Liver (tissue), 3 donors: Measurements from ENCODE around the gene TWIST2.

Experiments
- EGR1 ChIP-seq, 2 donors: IDR thresholded peaks; 2 replicates each; pipeline ENCODE4 v1.6.1; 2016 to 2018; ENCODE audit warnings: antibody characterized with exemption in 2 of 2, low read depth in 2 of 2
- GABPA ChIP-seq, 2 donors: IDR thresholded peaks in 1 of 2; conservative IDR thresholded peaks in 1 of 2; 2 replicates each; pipeline ENCODE4 v1.6.1; 2016; ENCODE audit warnings: antibody characterized with exemption in 2 of 2, mild to moderate bottlenecking in 1 of 2, moderate library complexity in 1 of 2
- HNF4G ChIP-seq: IDR thresholded peaks from 2 replicates; pipeline ENCODE4 v1.6.1; 2016; ENCODE audit warnings: antibody characterized with exemption
- MAX ChIP-seq: IDR thresholded peaks from 2 replicates; pipeline ENCODE4 v1.6.1; 2016; ENCODE audit warnings: antibody characterized with exemption
- RAD21 ChIP-seq, 2 donors: IDR thresholded peaks; 2 replicates each; pipeline ENCODE4 v1.6.1; 2016; ENCODE audit warnings: antibody characterized with exemption in 2 of 2, mild to moderate bottlenecking in 2 of 2
- REST ChIP-seq: IDR thresholded peaks from 2 replicates; pipeline ENCODE4 v1.6.1; 2016; ENCODE audit warnings: antibody characterized with exemption, mild to moderate bottlenecking
- RXRA ChIP-seq, 2 donors: IDR thresholded peaks; 2 replicates each; pipeline ENCODE4 v1.6.1; 2017 to 2018; ENCODE audit warnings: antibody characterized with exemption in 2 of 2, mild to moderate bottlenecking in 1 of 2
- YY1 ChIP-seq: IDR thresholded peaks from 2 replicates; pipeline ENCODE4 v1.6.1; 2016; ENCODE audit warnings: antibody characterized with exemption, mild to moderate bottlenecking
- ZBTB33 ChIP-seq: IDR thresholded peaks from 2 replicates; pipeline ENCODE4 v1.6.1; 2016; ENCODE audit warnings: antibody characterized with exemption
- TF ChIP-seq, protein P1 (sequence below): fragments of 150-350 bp; IDR thresholded peaks from 2 replicates; pipeline ENCODE4 v1.5.1; 2017; ENCODE audit warnings: improper control_type of control experiment, low read depth, low read length; ENCODE audit not compliant: missing input control
- donor health status: healthy.
- donor health status: healthy.

GRCh38 chr2:238811293-238811692 is 36.6 kb upstream of the TWIST2 start:
- TF ChIP-seq RXRA (IDR thresholded peaks at IDR 0.05) (no peak), ZBTB33 (no peak), EGR1 (IDR thresholded peaks at IDR 0.05; ENCODE audit: low read depth in 2 of 2) (no peak), HNF4G (no peak), RAD21 (IDR thresholded peaks at IDR 0.05) (no peak), REST (no peak), YY1 (no peak), GABPA (IDR thresholded peaks at IDR 0.05 in 1 of 2, conservative IDR thresholded peaks at IDR 0.05 in 1 of 2) (no peak), MAX (no peak)
- TF ChIP-seq, protein P1, sequence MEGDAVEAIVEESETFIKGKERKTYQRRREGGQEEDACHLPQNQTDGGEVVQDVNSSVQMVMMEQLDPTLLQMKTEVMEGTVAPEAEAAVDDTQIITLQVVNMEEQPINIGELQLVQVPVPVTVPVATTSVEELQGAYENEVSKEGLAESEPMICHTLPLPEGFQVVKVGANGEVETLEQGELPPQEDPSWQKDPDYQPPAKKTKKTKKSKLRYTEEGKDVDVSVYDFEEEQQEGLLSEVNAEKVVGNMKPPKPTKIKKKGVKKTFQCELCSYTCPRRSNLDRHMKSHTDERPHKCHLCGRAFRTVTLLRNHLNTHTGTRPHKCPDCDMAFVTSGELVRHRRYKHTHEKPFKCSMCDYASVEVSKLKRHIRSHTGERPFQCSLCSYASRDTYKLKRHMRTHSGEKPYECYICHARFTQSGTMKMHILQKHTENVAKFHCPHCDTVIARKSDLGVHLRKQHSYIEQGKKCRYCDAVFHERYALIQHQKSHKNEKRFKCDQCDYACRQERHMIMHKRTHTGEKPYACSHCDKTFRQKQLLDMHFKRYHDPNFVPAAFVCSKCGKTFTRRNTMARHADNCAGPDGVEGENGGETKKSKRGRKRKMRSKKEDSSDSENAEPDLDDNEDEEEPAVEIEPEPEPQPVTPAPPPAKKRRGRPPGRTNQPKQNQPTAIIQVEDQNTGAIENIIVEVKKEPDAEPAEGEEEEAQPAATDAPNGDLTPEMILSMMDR, result no peak
